MCF 10A (cell line): ENCODE measurements around the gene TMED10. TPM values are rescaled to one million over a fixed set of nuclear protein-coding genes. Genes with fewer than 3 reads are reported as not detected.

ENCODE experiments used
- BruUV-seq: library from RNA; stranded (reverse); fragments of 400-500 nt; replicated peaks from 2 replicates; lab custom pipeline; 2021; lab: Mats Ljungman, UMichigan
- CTCF ChIA-PET: fragments of 300-600 bp; sonication (Branson Sonifier 250); formaldehyde crosslinking; extraction: SDS; loops from one replicate; lab custom pipeline; 2021; ENCODE audit warnings: antibody characterized with exemption, inconsistent platforms; lab: Yijun Ruan, JAX
- POLR2A ChIA-PET: fragments of 300-600, 350-650 bp; sonication (Branson Sonifier 250); formaldehyde crosslinking; extraction: SDS; loops from one replicate; lab custom pipeline; 2020; ENCODE audit warnings: antibody characterized with exemption, inconsistent platforms; lab: Yijun Ruan, JAX
- DNase-seq: peaks from one replicate; pipeline ENCODE4 v3.0.0-alpha.2; 2018; ENCODE audit not compliant: unreplicated experiment
- H3K27ac Mint-ChIP-seq: one replicate; pipeline ENCODE4 v1.8.0; 2022; ENCODE audit warnings: mild to moderate bottlenecking, low read depth, mixed read lengths; ENCODE audit not compliant: unreplicated experiment
- H3K27me3 Mint-ChIP-seq: one replicate; pipeline ENCODE4 v1.8.0; 2022; ENCODE audit warnings: mixed read lengths; ENCODE audit not compliant: insufficient read depth, unreplicated experiment
- H3K36me3 Mint-ChIP-seq: one replicate; pipeline ENCODE4 v1.8.0; 2022; ENCODE audit warnings: mild to moderate bottlenecking, moderate library complexity, mixed read lengths; ENCODE audit not compliant: insufficient read depth, unreplicated experiment
- H3K4me1 Mint-ChIP-seq: one replicate; pipeline ENCODE4 v1.8.0; 2022; ENCODE audit warnings: mixed read lengths; ENCODE audit not compliant: insufficient read depth, unreplicated experiment
- H3K4me3 Mint-ChIP-seq: one replicate; pipeline ENCODE4 v1.8.0; 2022; ENCODE audit warnings: mild to moderate bottlenecking, moderate library complexity, mixed read lengths; ENCODE audit not compliant: unreplicated experiment
- H3K9me3 Mint-ChIP-seq: one replicate; pipeline ENCODE4 v1.8.0; 2022; ENCODE audit warnings: mixed read lengths; ENCODE audit not compliant: unreplicated experiment
- intact Hi-C: fragments of 100-400 bp; cut with micrococcal nuclease; formaldehyde crosslinking; loops from 2 replicates; pipeline ENCODE4 v1.14.1; 2022
- total RNA-seq: library from RNA; stranded (reverse); gene quantifications from 2 replicates; pipeline ENCODE4 v1.2.3, GENCODE V29; 2022
- TF ChIP-seq, protein P1 (sequence below): fragments of 200-600 bp; IDR thresholded peaks from one replicate; pipeline ENCODE4 v1.8.0; 2022; ENCODE audit warnings: antibody characterized with exemption, mild to moderate bottlenecking; ENCODE audit not compliant: unreplicated experiment

Gene TMED10
- total RNA-seq, 1 experiment from 2014 or later: 454 TPM

DNA sequence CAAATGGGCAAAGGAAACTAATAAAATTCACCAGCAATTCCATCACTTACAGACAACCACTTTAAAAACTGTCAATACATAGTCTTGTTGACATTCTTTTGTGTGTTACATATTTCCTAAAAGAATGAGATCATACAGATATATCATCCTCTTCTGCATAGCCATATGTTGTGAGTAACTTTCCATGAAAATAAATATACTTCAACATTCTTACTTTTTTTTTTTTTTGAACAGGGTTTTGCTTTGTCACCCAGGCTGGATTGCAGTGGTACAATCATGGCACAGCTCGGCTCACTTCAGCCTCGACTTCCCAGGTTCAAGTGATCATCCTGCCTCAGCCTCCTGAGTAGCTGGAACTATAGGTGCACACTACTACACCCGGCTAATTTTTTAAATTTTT is 86.1 kb downstream of the TMED10 start:
- BruUV-seq: no TSS peak
- Mint-ChIP-seq H3K36me3 (peaks cover 98% of the 10 kb centered on the region), H3K4me3 (no peak overlapping the region), H3K27me3 (no peaks in the 10 kb centered on the region), H3K4me1 (no peaks in the 10 kb centered on the region), H3K9me3 (no peaks in the 10 kb centered on the region), H3K27ac (no peak overlapping the region)
- CTCF ChIA-PET: interaction anchor here (0.7 to 5.5 kb wide), 4 partner anchors 14 to 229 kb away, joined by 3 to 69 read pairs (median 34); no protein-coding TSS in a partner anchor
- POLR2A ChIA-PET: interaction anchor here (0.6 to 1.1 kb wide), 2 partner anchors 11 to 74 kb away, joined by 3 read pairs; no protein-coding TSS in a partner anchor
- TF ChIP-seq, protein P1, sequence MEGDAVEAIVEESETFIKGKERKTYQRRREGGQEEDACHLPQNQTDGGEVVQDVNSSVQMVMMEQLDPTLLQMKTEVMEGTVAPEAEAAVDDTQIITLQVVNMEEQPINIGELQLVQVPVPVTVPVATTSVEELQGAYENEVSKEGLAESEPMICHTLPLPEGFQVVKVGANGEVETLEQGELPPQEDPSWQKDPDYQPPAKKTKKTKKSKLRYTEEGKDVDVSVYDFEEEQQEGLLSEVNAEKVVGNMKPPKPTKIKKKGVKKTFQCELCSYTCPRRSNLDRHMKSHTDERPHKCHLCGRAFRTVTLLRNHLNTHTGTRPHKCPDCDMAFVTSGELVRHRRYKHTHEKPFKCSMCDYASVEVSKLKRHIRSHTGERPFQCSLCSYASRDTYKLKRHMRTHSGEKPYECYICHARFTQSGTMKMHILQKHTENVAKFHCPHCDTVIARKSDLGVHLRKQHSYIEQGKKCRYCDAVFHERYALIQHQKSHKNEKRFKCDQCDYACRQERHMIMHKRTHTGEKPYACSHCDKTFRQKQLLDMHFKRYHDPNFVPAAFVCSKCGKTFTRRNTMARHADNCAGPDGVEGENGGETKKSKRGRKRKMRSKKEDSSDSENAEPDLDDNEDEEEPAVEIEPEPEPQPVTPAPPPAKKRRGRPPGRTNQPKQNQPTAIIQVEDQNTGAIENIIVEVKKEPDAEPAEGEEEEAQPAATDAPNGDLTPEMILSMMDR: no peak
- DNase-seq: no peak
- intact Hi-C loops: no loop called here

DNA sequence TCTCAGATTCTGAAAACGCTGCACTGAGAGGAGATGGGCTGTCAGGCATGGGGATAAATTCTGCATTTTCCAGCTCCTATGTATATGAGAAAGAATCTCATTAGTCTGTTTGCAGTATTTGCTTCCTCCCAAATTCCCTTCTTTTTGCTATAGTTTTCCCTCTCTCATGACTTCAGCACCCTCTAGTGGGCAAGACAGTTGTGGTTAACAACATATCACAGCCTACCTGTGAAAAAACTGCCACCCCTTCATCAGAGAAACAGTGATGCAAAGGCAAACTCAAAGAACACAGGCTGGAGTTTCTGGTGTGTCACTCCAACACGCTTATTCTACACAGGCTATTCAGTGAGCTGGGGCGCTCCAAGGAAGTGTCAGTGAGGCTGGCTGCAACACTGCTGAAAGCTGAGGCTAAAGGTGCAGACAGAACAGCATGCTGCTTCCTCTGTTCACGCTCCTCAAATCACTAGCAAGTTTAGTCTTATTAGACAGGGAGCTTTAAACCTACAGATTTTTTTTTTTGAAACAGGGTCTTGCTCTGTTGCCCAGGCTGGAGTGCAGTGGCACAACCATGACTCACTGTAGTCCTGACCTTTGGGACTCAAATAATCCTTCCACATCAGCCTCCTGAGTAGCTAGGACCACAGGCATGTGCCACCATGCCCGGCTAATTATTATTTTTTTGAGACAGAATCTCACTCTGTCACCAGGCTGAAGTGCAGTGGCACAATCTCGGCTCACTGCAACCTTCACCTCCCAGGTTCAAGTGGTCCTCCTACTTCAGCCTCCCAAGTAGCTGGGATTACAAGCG is 87.6 kb downstream of the TMED10 start:
- ChIA-PET CTCF (interaction anchor here (0.5 to 5.5 kb wide), 72 partner anchors 8 to 1414 kb away, joined by 3 to 69 read pairs (median 4); partner anchors contain the start of genes ACYP1, PROX2, RPS6KL1 and ZC2HC1C), POLR2A (interaction anchor here (0.8 to 3.6 kb wide), 5 partner anchors 19 to 228 kb away, joined by 3 to 11 read pairs (median 3); partner anchors contain the start of genes ACYP1, DLST and ZC2HC1C)
- no peaks in the 10 kb centered on the region for H3K4me1 Mint-ChIP-seq
- H3K4me3 Mint-ChIP-seq: no peak overlapping the region
- H3K27ac Mint-ChIP-seq: no peak overlapping the region
- peak; percentile 72 for DNase-seq
- BruUV-seq: no TSS peak
- intact Hi-C loops: loop anchor here (1.0 to 2.0 kb wide), 4 partner anchors 82 to 227 kb away; no protein-coding TSS in a partner anchor
- no peaks in the 10 kb centered on the region for H3K9me3 Mint-ChIP-seq
- H3K36me3 Mint-ChIP-seq: peaks cover 98% of the 10 kb centered on the region
- TF ChIP-seq, protein P1: peak; percentile 75
- no peaks in the 10 kb centered on the region for H3K27me3 Mint-ChIP-seq

DNA sequence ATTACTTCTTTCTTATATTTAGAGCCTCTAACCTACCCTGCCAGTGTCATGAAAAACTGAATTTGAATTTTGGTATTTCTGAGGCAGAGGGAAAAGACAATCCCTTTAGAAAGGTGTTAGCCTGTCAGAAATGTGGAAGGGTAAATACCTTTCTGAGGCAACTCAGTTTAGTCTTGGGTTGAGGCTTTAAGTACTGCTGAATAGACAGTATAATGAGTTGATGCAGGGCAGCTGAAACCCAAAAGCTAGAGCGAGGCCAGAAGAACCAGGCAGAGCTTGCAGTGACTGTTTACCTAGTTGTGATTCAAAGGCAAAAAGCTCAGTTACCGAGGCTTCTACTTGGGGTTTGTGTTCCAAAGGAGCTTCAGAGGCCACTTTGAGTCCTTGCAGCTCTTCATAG is 88.3 kb downstream of the TMED10 start:
- TF ChIP-seq, protein P1: no peak
- POLR2A ChIA-PET: interaction anchor here (0.8 to 3.6 kb wide), 5 partner anchors 18 to 228 kb away, joined by 3 to 11 read pairs (median 3); partner anchors contain the start of genes ACYP1, DLST and ZC2HC1C
- H3K4me3 Mint-ChIP-seq: no peak overlapping the region
- BruUV-seq: no TSS peak
- no peaks in the 10 kb centered on the region for H3K27me3 Mint-ChIP-seq
- H3K36me3 Mint-ChIP-seq: peaks cover 99% of the 10 kb centered on the region
- no peaks in the 10 kb centered on the region for H3K4me1 Mint-ChIP-seq
- intact Hi-C loops: loop anchor here (1.0 to 2.0 kb wide), 4 partner anchors 81 to 227 kb away; no protein-coding TSS in a partner anchor
- no peak for DNase-seq
- CTCF ChIA-PET: interaction anchor here (0.6 to 5.5 kb wide), 62 partner anchors 8 to 1414 kb away, joined by 3 to 69 read pairs (median 5); partner anchors contain the start of genes ACYP1, PROX2 and RPS6KL1
- H3K27ac Mint-ChIP-seq: no peak overlapping the region
- H3K9me3 Mint-ChIP-seq: no peaks in the 10 kb centered on the region

DNA sequence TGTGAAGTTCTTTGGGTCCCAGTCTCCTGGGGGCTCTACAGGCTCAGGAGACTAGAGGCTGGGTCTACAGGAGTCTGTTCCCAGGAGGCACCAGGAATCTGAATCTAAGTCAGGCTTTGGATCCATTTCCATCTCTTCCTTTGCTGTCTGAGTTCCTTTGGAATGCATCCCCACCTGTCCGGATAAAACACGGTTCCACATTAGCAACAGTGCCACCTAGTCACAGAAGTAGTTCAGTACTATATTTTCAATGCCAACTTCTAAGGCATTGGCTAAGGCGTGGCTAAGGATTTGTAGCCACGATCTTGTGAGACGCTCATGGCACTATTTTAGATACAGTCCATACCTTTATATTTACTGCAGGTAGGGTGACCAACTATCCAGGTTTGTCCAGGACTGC is 91.9 kb downstream of the TMED10 start:
- BruUV-seq: no TSS peak
- Mint-ChIP-seq H3K9me3 (no peaks in the 10 kb centered on the region), H3K27me3 (no peaks in the 10 kb centered on the region), H3K36me3 (peaks cover 80% of the 10 kb centered on the region), H3K27ac (peak overlapping the region; percentile 42), H3K4me3 (no peak overlapping the region), H3K4me1 (no peaks in the 10 kb centered on the region)
- TF ChIP-seq, protein P1: peak; percentile 7
- ChIA-PET CTCF (interaction anchor here (0.6 to 1.7 kb wide), 5 partner anchors 14 to 305 kb away, joined by 3 to 4 read pairs (median 3); no protein-coding TSS in a partner anchor), POLR2A (interaction anchor here (1.7 kb wide), 1 partner anchor 15 kb away, joined by 5 read pairs; the partner anchor contains the start of gene ZC2HC1C)
- DNase-seq: peak; percentile 19
- intact Hi-C loops: no loop called here
